HG03565 (cell line): ENCODE results near the gene MTHFD1.

Source experiments
- ATAC-seq: cut with Tn5 transposase; IDR thresholded peaks from one replicate; pipeline ENCODE4 v1.9.1; 2021; ENCODE audit warnings: mild to moderate bottlenecking, moderate library complexity; ENCODE audit not compliant: unreplicated experiment

Gene MTHFD1

GRCh38 chr14:64488590-64489099 lies 100.5 kb downstream of the MTHFD1 start:
- ATAC-seq: no peak

GRCh38 chr14:64491637-64492036 lies 103.5 kb downstream of the MTHFD1 start:
- no peak for ATAC-seq

GRCh38 chr14:64493455-64493854 lies 105.3 kb downstream of the MTHFD1 start:
- no peak for ATAC-seq

GRCh38 chr14:64495252-64495651 lies 107.1 kb downstream of the MTHFD1 start:
- ATAC-seq: no peak

GRCh38 chr14:64496764-64497163 lies 108.6 kb downstream of the MTHFD1 start:
- ATAC-seq: no peak

GRCh38 chr14:64500088-64500487 lies 111.9 kb downstream of the MTHFD1 start:
- ATAC-seq: no peak

- no peak for ATAC-seq
Measured at GRCh38 chr14:64501411-64502171, 113.4 kb downstream of the MTHFD1 start.

- ATAC-seq: no peak
Measured at GRCh38 chr14:64502456-64502855, 114.3 kb downstream of the MTHFD1 start.

- no peak for ATAC-seq
Measured at GRCh38 chr14:64502887-64503433, 114.8 kb downstream of the MTHFD1 start.

GRCh38 chr14:64503434-64504309 lies 115.5 kb downstream of the MTHFD1 start, which contains the start of gene ZBTB25:
TSS of gene ZBTB25 (minus strand) at chr14:64503838. CDS start at chr14:64490533, 13,305 bp downstream.
- ATAC-seq: peak; percentile 51

GRCh38 chr14:64504310-64504896 lies 116.2 kb downstream of the MTHFD1 start, which contains the start of gene ZBTB1:
TSS of gene ZBTB1 (plus strand) at chr14:64504770. CDS start at chr14:64521505, 16,735 bp downstream.
- ATAC-seq: no peak

- peak; percentile 13 for ATAC-seq
Measured at GRCh38 chr14:64504897-64505794, 117.0 kb downstream of the MTHFD1 start.

- ATAC-seq: no peak
Measured at GRCh38 chr14:64506721-64507120, 118.6 kb downstream of the MTHFD1 start.

- ATAC-seq: no peak
Measured at GRCh38 chr14:64507376-64508156, 119.4 kb downstream of the MTHFD1 start.

- ATAC-seq: no peak
Measured at GRCh38 chr14:64508215-64508776, 120.1 kb downstream of the MTHFD1 start.

- no peak for ATAC-seq
Measured at GRCh38 chr14:64509036-64509435, 120.9 kb downstream of the MTHFD1 start.
